Lung (tissue), 12 donors: Measurements from ENCODE around the gene NOX5. TPM values are rescaled to one million over a fixed set of nuclear protein-coding genes. Genes with fewer than 3 reads are reported as not detected.

ENCODE experiments used
- ATAC-seq: fragments of 200-7000 bp; cut with Tn5 transposase; one replicate; pipeline ENCODE4 v1.9.1; 2020; ENCODE audit warnings: moderate number of reproducible peaks; ENCODE audit not compliant: insufficient read depth, low FRiP score
- DNase-seq, 3 donors: peaks; one replicate each; pipeline ENCODE4 v3.0.0-alpha.2; 2013 to 2017
- H3K27ac ChIP-seq, 2 donors: one replicate each; pipeline ENCODE4 v1.5.1; 2013; ENCODE audit warnings: mild to moderate bottlenecking in 2 of 2, moderate library complexity in 2 of 2, control low read depth in 1 of 2, inconsistent platforms in 1 of 2, low read depth in 1 of 2, low read length in 1 of 2
- H3K27me3 ChIP-seq, 3 donors: one replicate each; pipeline ENCODE4 v1.5.1; 2013; ENCODE audit warnings: low read length in 2 of 3; ENCODE audit not compliant: control insufficient read depth in 3 of 3, insufficient read depth in 3 of 3
- H3K36me3 ChIP-seq, 4 donors: one replicate each; pipeline ENCODE4 v1.5.1; 2013; ENCODE audit warnings: low read length in 4 of 4, mild to moderate bottlenecking in 1 of 4, moderate library complexity in 1 of 4; ENCODE audit not compliant: control insufficient read depth in 4 of 4, insufficient read depth in 4 of 4
- H3K4me1 ChIP-seq, 5 donors: one replicate each; pipeline ENCODE4 v1.5.1; 2013; ENCODE audit warnings: low read length in 5 of 5, mild to moderate bottlenecking in 2 of 5, moderate library complexity in 1 of 5; ENCODE audit not compliant: control insufficient read depth in 5 of 5, insufficient read depth in 5 of 5
- H3K4me3 ChIP-seq: one replicate; pipeline ENCODE4 v1.5.1; 2013; ENCODE audit warnings: mild to moderate bottlenecking, control low read depth, moderate library complexity
- H3K9ac ChIP-seq, 2 donors: one replicate each; pipeline ENCODE4 v1.5.1; 2013; ENCODE audit warnings: low read length in 2 of 2, control low read depth in 1 of 2; ENCODE audit not compliant: insufficient read depth in 1 of 2
- H3K9me3 ChIP-seq, 4 donors: one replicate each; pipeline ENCODE4 v1.5.1; 2013; ENCODE audit warnings: low read length in 3 of 4, mild to moderate bottlenecking in 1 of 4, moderate library complexity in 1 of 4; ENCODE audit not compliant: control insufficient read depth in 4 of 4, insufficient read depth in 3 of 4
- WGBS, 2 donors: extraction: QIAGEN DNeasy Blood & Tissue Kit; methylation state at CpG; one replicate each; pipeline ENCODE4 v1.1.7; 2013; 5-methylcytosine and 5-hydroxymethylcytosine counted together
- polyA plus RNA-seq, 2 donors: library from polyadenylated mRNA; stranded (reverse); fragments of 200-250 nt; gene quantifications; one replicate each; pipeline ENCODE4 v1.2.1, GENCODE V29; 2013
- total RNA-seq, 2 donors: library from RNA; depleted of rRNA in 1 of 2; stranded (reverse); fragments of >200 nt in 1 of 2; gene quantifications; one replicate each; pipeline ENCODE4 v1.2.1, GENCODE V29; 2014 to 2021
- TF ChIP-seq, protein P1 (sequence below): IDR thresholded peaks from 2 replicates; pipeline ENCODE4 v1.5.1; 2012; ENCODE audit warnings: mild to moderate bottlenecking; ENCODE audit errors: control extremely low read depth, extremely low read depth
- donor health status: control.
- donor health status: control.
- donor health status: Bipolar disorder and iron deficiency.
- donor health status: healthy.
- donor health status: DM: yes; HTN: yes; CAD: no.

The NOX5 gene
- total and polyA plus RNA-seq, 4 donors: 0.03 to 0.77 (median 0.09) TPM

GRCh38 chr15:69082554-69082953 is 68.1 kb downstream of the NOX5 start:
- no peak for ATAC-seq

DNA sequence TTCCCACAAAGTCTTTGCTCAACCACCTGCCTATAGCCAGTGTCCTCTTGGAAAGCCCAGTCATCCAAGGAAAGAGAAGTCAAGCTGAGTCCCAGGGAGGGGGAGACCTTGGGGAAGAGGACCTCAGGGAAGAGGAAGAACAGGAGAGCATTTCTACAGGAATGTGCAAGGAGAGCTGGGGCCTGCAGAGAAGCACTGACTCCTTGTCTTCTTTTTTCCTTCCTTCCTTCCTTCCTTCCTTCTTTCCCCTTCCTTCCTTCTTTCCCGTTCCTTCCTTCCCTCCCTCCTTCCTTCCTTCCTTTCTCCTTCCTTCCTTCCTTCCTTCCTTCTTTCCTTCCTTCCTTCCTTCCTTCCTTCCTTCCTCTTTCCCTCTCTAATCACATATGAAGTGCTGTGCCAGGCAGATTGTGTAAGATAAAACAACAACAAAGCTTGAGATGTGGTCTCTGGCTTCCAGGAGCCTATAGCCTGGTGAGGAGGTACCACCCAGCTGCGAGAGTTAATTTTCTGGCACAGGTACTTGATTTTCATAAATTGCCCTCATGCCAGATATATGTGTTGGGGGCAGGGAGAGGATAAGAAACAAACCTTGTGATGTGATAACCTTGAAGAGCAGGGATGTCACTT is 70.0 kb downstream of the NOX5 start:
- Histone ChIP-seq H3K27ac (no peak overlapping the region), H3K9me3 (peaks cover 0 to 1% (median 0%) of the 10 kb centered on the region in 4 donors), H3K9ac (no peak overlapping the region), H3K27me3 (peaks cover 0 to 3% (median 0%) of the 10 kb centered on the region in 3 donors), H3K4me1 (peaks cover 0 to 31% (median 16%) of the 10 kb centered on the region in 5 donors), H3K4me3 (no peak overlapping the region), H3K36me3 (no peaks in the 10 kb centered on the region)
- WGBS, 2 donors: 54 to 60% methylated on average over 2 of the region's 2 CpGs
- ATAC-seq (no peak), DNase-seq (no peak)
- TF ChIP-seq, protein P1, sequence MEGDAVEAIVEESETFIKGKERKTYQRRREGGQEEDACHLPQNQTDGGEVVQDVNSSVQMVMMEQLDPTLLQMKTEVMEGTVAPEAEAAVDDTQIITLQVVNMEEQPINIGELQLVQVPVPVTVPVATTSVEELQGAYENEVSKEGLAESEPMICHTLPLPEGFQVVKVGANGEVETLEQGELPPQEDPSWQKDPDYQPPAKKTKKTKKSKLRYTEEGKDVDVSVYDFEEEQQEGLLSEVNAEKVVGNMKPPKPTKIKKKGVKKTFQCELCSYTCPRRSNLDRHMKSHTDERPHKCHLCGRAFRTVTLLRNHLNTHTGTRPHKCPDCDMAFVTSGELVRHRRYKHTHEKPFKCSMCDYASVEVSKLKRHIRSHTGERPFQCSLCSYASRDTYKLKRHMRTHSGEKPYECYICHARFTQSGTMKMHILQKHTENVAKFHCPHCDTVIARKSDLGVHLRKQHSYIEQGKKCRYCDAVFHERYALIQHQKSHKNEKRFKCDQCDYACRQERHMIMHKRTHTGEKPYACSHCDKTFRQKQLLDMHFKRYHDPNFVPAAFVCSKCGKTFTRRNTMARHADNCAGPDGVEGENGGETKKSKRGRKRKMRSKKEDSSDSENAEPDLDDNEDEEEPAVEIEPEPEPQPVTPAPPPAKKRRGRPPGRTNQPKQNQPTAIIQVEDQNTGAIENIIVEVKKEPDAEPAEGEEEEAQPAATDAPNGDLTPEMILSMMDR: no peak

More at GRCh38 chr15:69082554-69082953, 68.1 kb downstream of the NOX5 start:
- TF ChIP-seq, protein P1: no peak
- Histone ChIP-seq H3K27ac (peak overlapping the region; percentile 46 to 93), H3K4me1 (peaks cover 0 to 33% (median 16%) of the 10 kb centered on the region in 5 donors), H3K4me3 (no peak overlapping the region), H3K27me3 (no peaks in the 10 kb centered on the region), H3K36me3 (no peaks in the 10 kb centered on the region), H3K9ac (peak overlapping the region in 1 of 2 donors; percentile 34), H3K9me3 (peaks cover 0 to 1% (median 0%) of the 10 kb centered on the region in 4 donors)
- WGBS, 2 donors: 21 to 42% methylated on average over 3 of the region's 3 CpGs
- peak in 1 of 3 donors; percentile 54 for DNase-seq

DNA sequence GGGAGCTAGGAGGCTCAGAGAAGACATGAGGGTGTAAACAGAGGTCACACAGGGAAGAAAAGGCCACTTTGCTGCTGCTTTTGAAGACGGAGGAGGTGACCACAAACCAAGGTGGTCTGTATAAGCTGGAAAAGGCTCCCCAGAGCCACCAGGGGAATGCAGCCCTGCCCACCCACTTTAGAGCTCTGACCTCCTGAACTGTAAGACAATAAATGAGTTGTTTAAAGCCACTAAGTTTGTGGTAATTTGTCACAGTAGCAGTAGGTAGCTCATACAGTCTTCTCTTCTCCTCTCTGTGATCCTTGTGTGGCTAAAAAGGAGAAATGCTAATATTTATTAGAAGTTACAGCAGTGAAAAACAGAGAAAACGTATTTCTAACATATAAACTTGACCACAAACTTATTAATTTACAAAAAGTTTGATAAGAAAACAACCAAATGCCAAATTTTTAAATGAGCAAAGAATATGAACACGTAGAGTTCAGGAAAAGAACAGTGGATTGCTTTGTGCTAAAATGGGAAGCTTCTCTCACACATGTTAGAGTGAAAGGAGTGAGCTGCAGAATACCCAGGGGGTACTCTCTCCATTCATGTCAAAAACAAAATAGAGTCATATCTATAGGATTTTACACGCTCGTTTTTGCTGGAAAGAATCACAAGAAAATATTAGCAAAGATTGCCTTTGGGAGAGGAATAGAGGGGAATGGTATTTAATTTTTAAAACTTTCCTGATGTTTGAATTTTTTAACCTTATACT is 71.0 kb downstream of the NOX5 start:
- ATAC-seq: no peak

More for the DNA sequence above, 71.0 kb downstream of the NOX5 start:
- Histone ChIP-seq H3K9ac (no peak overlapping the region), H3K36me3 (no peaks in the 10 kb centered on the region), H3K27ac (no peak overlapping the region), H3K9me3 (peaks cover 0 to 1% (median 0%) of the 10 kb centered on the region in 4 donors), H3K27me3 (peaks cover 0 to 3% (median 0%) of the 10 kb centered on the region in 3 donors), H3K4me3 (no peak overlapping the region), H3K4me1 (peaks cover 0 to 27% (median 18%) of the 10 kb centered on the region in 5 donors)
- WGBS, 2 donors: 69 to 76% methylated on average over 5 of the region's 5 CpGs
- no peak for DNase-seq
- TF ChIP-seq, protein P1: no peak
